ENCODE results near the gene CALCOCO1. TPM values are rescaled to one million over a fixed set of nuclear protein-coding genes. Genes with fewer than 3 reads are reported as not detected.

CALCOCO1 gene
- total and polyA plus RNA-seq, 9 of the 15 experiments (the other 6 are each of a cell fraction or from before 2014, with no cell fraction given) = 1.9 to 31.8 (median 11.0) TPM

- TF ChIP-seq SMARCA5 (IDR thresholded peaks at IDR 0.05) = no peak
- TF ChIP-seq CHCHD3 (CRISPR knock-in tag; IDR thresholded peaks at IDR 0.05) = no peak
- no peak for TF ChIP-seq ZNF133 (CRISPR knock-in tag; IDR thresholded peaks at IDR 0.05)
- no peak for TF ChIP-seq DMBX1 (CRISPR knock-in tag; IDR thresholded peaks at IDR 0.05; ENCODE audit: borderline replicate concordance)
- TF ChIP-seq MCM5 (IDR thresholded peaks at IDR 0.05; ENCODE audit: low read depth) = no peak
- TF ChIP-seq POLR2AphosphoS2 (IDR thresholded peaks at IDR 0.05; ENCODE audit: low read length) = no peak
- TF ChIP-seq KAT8 (IDR thresholded peaks at IDR 0.05; ENCODE audit: low read depth) = no peak
- TF ChIP-seq ZNF324 (CRISPR knock-in tag; IDR thresholded peaks at IDR 0.05) = no peak
- TF ChIP-seq, protein P1, sequence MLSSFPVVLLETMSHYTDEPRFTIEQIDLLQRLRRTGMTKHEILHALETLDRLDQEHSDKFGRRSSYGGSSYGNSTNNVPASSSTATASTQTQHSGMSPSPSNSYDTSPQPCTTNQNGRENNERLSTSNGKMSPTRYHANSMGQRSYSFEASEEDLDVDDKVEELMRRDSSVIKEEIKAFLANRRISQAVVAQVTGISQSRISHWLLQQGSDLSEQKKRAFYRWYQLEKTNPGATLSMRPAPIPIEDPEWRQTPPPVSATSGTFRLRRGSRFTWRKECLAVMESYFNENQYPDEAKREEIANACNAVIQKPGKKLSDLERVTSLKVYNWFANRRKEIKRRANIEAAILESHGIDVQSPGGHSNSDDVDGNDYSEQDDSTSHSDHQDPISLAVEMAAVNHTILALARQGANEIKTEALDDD (IDR thresholded peaks at IDR 0.05) = no peak
- TF ChIP-seq SFPQ (IDR thresholded peaks at IDR 0.05; ENCODE audit: low read depth, low read length) = no peak
- 0 out of 2 replicates have a peak, but pooled peaks have one; percentile 29 for TF ChIP-seq JUN (IDR thresholded peaks at IDR 0.05; ENCODE audit: borderline replicate concordance, low read depth, low read length)
- no peak for TF ChIP-seq JUN (CRISPR knock-in tag; IDR thresholded peaks at IDR 0.05; ENCODE audit: borderline replicate concordance)
- TF ChIP-seq ILK (tag; IDR thresholded peaks at IDR 0.05; ENCODE audit: borderline replicate concordance, low read depth) = no peak
- TF ChIP-seq ELF4 (CRISPR knock-in tag; IDR thresholded peaks at IDR 0.05) = no peak
- TF ChIP-seq, protein P2, sequence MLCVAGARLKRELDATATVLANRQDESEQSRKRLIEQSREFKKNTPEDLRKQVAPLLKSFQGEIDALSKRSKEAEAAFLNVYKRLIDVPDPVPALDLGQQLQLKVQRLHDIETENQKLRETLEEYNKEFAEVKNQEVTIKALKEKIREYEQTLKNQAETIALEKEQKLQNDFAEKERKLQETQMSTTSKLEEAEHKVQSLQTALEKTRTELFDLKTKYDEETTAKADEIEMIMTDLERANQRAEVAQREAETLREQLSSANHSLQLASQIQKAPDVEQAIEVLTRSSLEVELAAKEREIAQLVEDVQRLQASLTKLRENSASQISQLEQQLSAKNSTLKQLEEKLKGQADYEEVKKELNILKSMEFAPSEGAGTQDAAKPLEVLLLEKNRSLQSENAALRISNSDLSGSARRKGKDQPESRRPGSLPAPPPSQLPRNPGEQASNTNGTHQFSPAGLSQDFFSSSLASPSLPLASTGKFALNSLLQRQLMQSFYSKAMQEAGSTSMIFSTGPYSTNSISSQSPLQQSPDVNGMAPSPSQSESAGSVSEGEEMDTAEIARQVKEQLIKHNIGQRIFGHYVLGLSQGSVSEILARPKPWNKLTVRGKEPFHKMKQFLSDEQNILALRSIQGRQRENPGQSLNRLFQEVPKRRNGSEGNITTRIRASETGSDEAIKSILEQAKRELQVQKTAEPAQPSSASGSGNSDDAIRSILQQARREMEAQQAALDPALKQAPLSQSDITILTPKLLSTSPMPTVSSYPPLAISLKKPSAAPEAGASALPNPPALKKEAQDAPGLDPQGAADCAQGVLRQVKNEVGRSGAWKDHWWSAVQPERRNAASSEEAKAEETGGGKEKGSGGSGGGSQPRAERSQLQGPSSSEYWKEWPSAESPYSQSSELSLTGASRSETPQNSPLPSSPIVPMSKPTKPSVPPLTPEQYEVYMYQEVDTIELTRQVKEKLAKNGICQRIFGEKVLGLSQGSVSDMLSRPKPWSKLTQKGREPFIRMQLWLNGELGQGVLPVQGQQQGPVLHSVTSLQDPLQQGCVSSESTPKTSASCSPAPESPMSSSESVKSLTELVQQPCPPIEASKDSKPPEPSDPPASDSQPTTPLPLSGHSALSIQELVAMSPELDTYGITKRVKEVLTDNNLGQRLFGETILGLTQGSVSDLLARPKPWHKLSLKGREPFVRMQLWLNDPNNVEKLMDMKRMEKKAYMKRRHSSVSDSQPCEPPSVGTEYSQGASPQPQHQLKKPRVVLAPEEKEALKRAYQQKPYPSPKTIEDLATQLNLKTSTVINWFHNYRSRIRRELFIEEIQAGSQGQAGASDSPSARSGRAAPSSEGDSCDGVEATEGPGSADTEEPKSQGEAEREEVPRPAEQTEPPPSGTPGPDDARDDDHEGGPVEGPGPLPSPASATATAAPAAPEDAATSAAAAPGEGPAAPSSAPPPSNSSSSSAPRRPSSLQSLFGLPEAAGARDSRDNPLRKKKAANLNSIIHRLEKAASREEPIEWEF (CRISPR knock-in tag; IDR thresholded peaks at IDR 0.05) = no peak
- TF ChIP-seq CC2D1A (IDR thresholded peaks at IDR 0.05) = 0 out of 2 replicates have a peak, but pooled peaks have one; percentile 35
- TF ChIP-seq SRF (CRISPR knock-in tag; IDR thresholded peaks at IDR 0.05) = 0 out of 4 replicates have a peak, but pooled peaks of 1 of the 2 experiments have one; percentile 24
- TF ChIP-seq HDAC8 (tag; IDR thresholded peaks at IDR 0.05) = no peak
- no peak for TF ChIP-seq FOXJ3 (CRISPR knock-in tag; IDR thresholded peaks at IDR 0.05)
- TF ChIP-seq XRCC3 (IDR thresholded peaks at IDR 0.05) = no peak
- no peak for TF ChIP-seq COPS2 (conservative IDR thresholded peaks at IDR 0.05)
- no peak for TF ChIP-seq MEF2A (IDR thresholded peaks at IDR 0.05; ENCODE audit: control insufficient read depth, low read depth, low read length)
- no peak for TF ChIP-seq SREBF2 (CRISPR knock-in tag; IDR thresholded peaks at IDR 0.05)
Measured at GRCh38 chr12:53746592-53747092, 19.4 kb upstream of the CALCOCO1 start (continued).
